WTC11 (cell line): Measurements from ENCODE around the gene ACSL1. TPM values are rescaled to one million over a fixed set of nuclear protein-coding genes. Genes with fewer than 3 reads are reported as not detected.

ENCODE experiments used
- ATAC-seq: fragments of 200-7000 bp; cut with Tn5 transposase; 2 replicates; pipeline ENCODE4 v1.10.0; 2021; ENCODE audit warnings: mild to moderate bottlenecking, moderate library complexity
- CTCF ChIA-PET: fragments of 300-600 bp; sonication (Branson Sonifier 250); formaldehyde crosslinking; loops from one replicate; lab custom pipeline; 2021; ENCODE audit warnings: antibody characterized with exemption; lab: Charles Lee
- POLR2A ChIA-PET: fragments of 350-600 bp; sonication (Branson Sonifier 250); formaldehyde crosslinking; loops from one replicate; lab custom pipeline; 2021; ENCODE audit warnings: antibody characterized with exemption; lab: Charles Lee
- DNase-seq: peaks from one replicate; pipeline ENCODE4 v3.0.0; 2021; ENCODE audit warnings: low spot score
- H3K27ac Mint-ChIP-seq: 2 replicates; pipeline ENCODE4 v1.8.0; 2021; ENCODE audit warnings: mixed read lengths
- H3K27me3 Mint-ChIP-seq: 2 replicates; pipeline ENCODE4 v1.8.0; 2021; ENCODE audit warnings: low read depth, mild to moderate bottlenecking, moderate library complexity, mixed read lengths
- H3K36me3 Mint-ChIP-seq: 2 replicates; pipeline ENCODE4 v1.8.0; 2021; ENCODE audit warnings: mixed read lengths
- H3K4me1 Mint-ChIP-seq: 2 replicates; pipeline ENCODE4 v1.8.0; 2022; ENCODE audit warnings: mixed read lengths
- H3K4me3 Mint-ChIP-seq: 2 replicates; pipeline ENCODE4 v1.8.0; 2021; ENCODE audit warnings: mild to moderate bottlenecking, moderate library complexity, mixed read lengths
- H3K9me3 Mint-ChIP-seq: 2 replicates; pipeline ENCODE4 v1.8.0; 2021; ENCODE audit warnings: mixed read lengths
- ATF3 ChIP-seq: sonication (generic); formaldehyde crosslinking; conservative IDR thresholded peaks from 2 replicates; pipeline ENCODE4 v1.8.1; 2022; ENCODE audit warnings: mild to moderate bottlenecking, missing genetic modification reagents
- ATF6 ChIP-seq: sonication (generic); formaldehyde crosslinking; IDR thresholded peaks from 2 replicates; pipeline ENCODE4 v1.8.1; 2023; ENCODE audit warnings: mild to moderate bottlenecking, missing genetic modification reagents
- FOXP1 ChIP-seq: sonication (generic); formaldehyde crosslinking; IDR thresholded peaks from 2 replicates; pipeline ENCODE4 v1.8.0; 2022; ENCODE audit warnings: missing genetic modification reagents, mild to moderate bottlenecking, moderate library complexity, borderline replicate concordance
- HMGA2 ChIP-seq: fragments of 250-450 bp; sonication (Bioruptor Pico); IDR thresholded peaks from 2 replicates; pipeline ENCODE4 v1.4.0; 2021; ENCODE audit warnings: mild to moderate bottlenecking, moderate library complexity
- MYBL2 ChIP-seq: sonication (generic); formaldehyde crosslinking; IDR thresholded peaks from 2 replicates; pipeline ENCODE4 v1.8.1; 2023; ENCODE audit warnings: mild to moderate bottlenecking, moderate library complexity, missing genetic modification reagents
- NFATC4 ChIP-seq: fragments of 250-450 bp; sonication (Bioruptor Pico); IDR thresholded peaks from 2 replicates; pipeline ENCODE4 v1.9.0; 2021; ENCODE audit warnings: mild to moderate bottlenecking
- NFE2L1 ChIP-seq: sonication (generic); formaldehyde crosslinking; IDR thresholded peaks from 2 replicates; pipeline ENCODE4 v1.8.1; 2023; ENCODE audit warnings: missing genetic modification reagents
- NR2C2 ChIP-seq: sonication (generic); formaldehyde crosslinking; IDR thresholded peaks from 2 replicates; pipeline ENCODE4 v1.8.0; 2022; ENCODE audit warnings: mild to moderate bottlenecking, missing genetic modification reagents
- RELA ChIP-seq: sonication (generic); formaldehyde crosslinking; IDR thresholded peaks from 2 replicates; pipeline ENCODE4 v1.8.1; 2022; ENCODE audit warnings: missing genetic modification reagents, mild to moderate bottlenecking, borderline replicate concordance
- SMAD3 ChIP-seq: sonication (generic); formaldehyde crosslinking; IDR thresholded peaks from 2 replicates; pipeline ENCODE4 v1.8.0; 2022; ENCODE audit warnings: missing genetic modification reagents, mild to moderate bottlenecking, borderline replicate concordance
- TCF7 ChIP-seq: sonication (generic); formaldehyde crosslinking; IDR thresholded peaks from 2 replicates; pipeline ENCODE4 v1.8.0; 2022; ENCODE audit warnings: mild to moderate bottlenecking, low read depth, missing genetic modification reagents, moderate library complexity
- TEAD4 ChIP-seq: sonication (generic); formaldehyde crosslinking; IDR thresholded peaks from 2 replicates; pipeline ENCODE4 v1.8.0; 2022; ENCODE audit warnings: mild to moderate bottlenecking, missing genetic modification reagents
- USF2 ChIP-seq: sonication (generic); formaldehyde crosslinking; IDR thresholded peaks from 2 replicates; pipeline ENCODE4 v1.8.1; 2023; ENCODE audit warnings: mild to moderate bottlenecking, missing genetic modification reagents, moderate library complexity
- total RNA-seq: library from RNA; stranded (reverse); gene quantifications from 3 replicates; pipeline ENCODE4 v1.2.3, GENCODE V29; 2021
- TF ChIP-seq, protein P1 (sequence below): sonication (generic); formaldehyde crosslinking; IDR thresholded peaks from 2 replicates; pipeline ENCODE4 v1.8.1; 2023; ENCODE audit warnings: mild to moderate bottlenecking, moderate library complexity, missing genetic modification reagents
- TF ChIP-seq, protein P2 (sequence below): sonication (generic); formaldehyde crosslinking; IDR thresholded peaks from 2 replicates; pipeline ENCODE4 v1.8.1; 2023; ENCODE audit warnings: mild to moderate bottlenecking, missing genetic modification reagents, borderline replicate concordance
- TF ChIP-seq, protein P3 (sequence below): sonication (generic); formaldehyde crosslinking; IDR thresholded peaks from 2 replicates; pipeline ENCODE4 v1.8.1; 2023; ENCODE audit warnings: mild to moderate bottlenecking, missing genetic modification reagents, moderate library complexity
- TF ChIP-seq, protein P4 (sequence below): sonication (generic); formaldehyde crosslinking; IDR thresholded peaks from 2 replicates; pipeline ENCODE4 v1.8.0; 2022; ENCODE audit warnings: mild to moderate bottlenecking, missing genetic modification reagents
- TF ChIP-seq, protein P5 (sequence below): sonication (generic); formaldehyde crosslinking; IDR thresholded peaks from 2 replicates; pipeline ENCODE4 v1.8.1; 2022; ENCODE audit warnings: low read depth, missing genetic modification reagents, borderline replicate concordance
- TF ChIP-seq, protein P6 (sequence below): sonication (generic); formaldehyde crosslinking; IDR thresholded peaks from 2 replicates; pipeline ENCODE4 v1.8.0; 2023; ENCODE audit warnings: mild to moderate bottlenecking, missing genetic modification reagents

The ACSL1 gene
- total RNA-seq, 1 experiment from 2014 or later, result 6.6 TPM

DNA sequence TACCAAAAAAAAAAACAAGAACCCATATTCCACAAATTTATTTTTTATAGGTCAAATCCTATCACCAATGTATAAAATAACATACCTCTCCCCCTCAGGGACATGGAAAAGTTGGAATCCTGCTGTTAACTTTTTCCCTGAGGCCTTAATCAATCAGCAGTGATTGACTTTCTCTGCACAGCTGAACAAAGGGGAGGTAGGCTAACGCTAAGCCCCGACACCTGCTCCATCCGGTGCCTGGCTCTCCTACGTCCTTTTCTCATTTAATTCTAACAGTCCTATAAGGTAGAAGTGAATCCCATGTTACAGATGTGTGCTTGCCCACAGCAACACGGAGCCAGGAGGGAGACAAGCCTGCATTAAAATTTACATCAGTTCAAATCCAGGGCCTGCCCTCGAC lies 94.7 kb downstream of the ACSL1 start:
- CTCF ChIA-PET, result no interaction called here
- no peak for DNase-seq
- Mint-ChIP-seq H3K36me3 (peaks cover 41% of the 10 kb centered on the region), H3K9me3 (no peaks in the 10 kb centered on the region), H3K4me1 (peaks cover 28% of the 10 kb centered on the region), H3K4me3 (no peak overlapping the region; the same call in 1 of the 2 replicates), H3K27me3 (no peaks in the 10 kb centered on the region), H3K27ac (no peak overlapping the region)
- TF ChIP-seq TCF7 (CRISPR knock-in tag), result no peak
- no peak for TF ChIP-seq NFATC4 (CRISPR knock-in tag)
- no peak for TF ChIP-seq USF2
- ATAC-seq, result no peak
- POLR2A ChIA-PET, result no interaction called here

DNA sequence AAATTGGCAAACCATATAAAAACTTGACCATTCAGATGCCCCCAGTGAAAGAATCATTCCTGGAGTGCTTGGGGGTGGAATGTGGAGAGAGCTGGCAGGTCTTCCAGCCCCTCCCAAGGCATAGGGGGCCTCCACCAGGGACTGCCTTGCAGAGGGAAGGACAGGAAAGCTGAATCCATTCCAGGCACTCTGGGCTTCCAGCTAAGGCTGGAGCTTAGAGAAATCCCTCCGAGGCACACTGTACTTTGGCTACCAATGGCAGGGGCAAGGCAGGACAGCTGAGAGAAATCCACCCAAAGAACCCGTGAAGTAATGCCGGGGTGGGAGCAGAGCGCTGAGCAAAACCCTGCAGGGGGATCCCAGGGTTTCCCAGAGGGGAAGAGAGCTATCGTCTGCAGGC lies 95.8 kb downstream of the ACSL1 start:
- H3K4me1 Mint-ChIP-seq, result peaks cover 23% of the 10 kb centered on the region
- no peak for DNase-seq
- POLR2A ChIA-PET, result no interaction called here
- no peaks in the 10 kb centered on the region for H3K9me3 Mint-ChIP-seq
- H3K36me3 Mint-ChIP-seq, result peaks cover 41% of the 10 kb centered on the region
- H3K27ac Mint-ChIP-seq, result no peak overlapping the region
- ATAC-seq, result no peak
- CTCF ChIA-PET, result no interaction called here
- no peak overlapping the region for H3K4me3 Mint-ChIP-seq
- H3K27me3 Mint-ChIP-seq, result no peaks in the 10 kb centered on the region
- TF ChIP-seq, protein P1, sequence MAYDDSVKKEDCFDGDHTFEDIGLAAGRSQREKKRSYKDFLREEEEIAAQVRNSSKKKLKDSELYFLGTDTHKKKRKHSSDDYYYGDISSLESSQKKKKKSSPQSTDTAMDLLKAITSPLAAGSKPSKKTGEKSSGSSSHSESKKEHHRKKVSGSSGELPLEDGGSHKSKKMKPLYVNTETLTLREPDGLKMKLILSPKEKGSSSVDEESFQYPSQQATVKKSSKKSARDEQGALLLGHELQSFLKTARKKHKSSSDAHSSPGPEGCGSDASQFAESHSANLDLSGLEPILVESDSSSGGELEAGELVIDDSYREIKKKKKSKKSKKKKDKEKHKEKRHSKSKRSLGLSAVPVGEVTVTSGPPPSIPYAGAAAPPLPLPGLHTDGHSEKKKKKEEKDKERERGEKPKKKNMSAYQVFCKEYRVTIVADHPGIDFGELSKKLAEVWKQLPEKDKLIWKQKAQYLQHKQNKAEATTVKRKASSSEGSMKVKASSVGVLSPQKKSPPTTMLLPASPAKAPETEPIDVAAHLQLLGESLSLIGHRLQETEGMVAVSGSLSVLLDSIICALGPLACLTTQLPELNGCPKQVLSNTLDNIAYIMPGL (CRISPR knock-in tag), result no peak
- TF ChIP-seq NR2C2 (no peak), ATF3 (no peak), ATF6 (CRISPR knock-in tag) (no peak), NFATC4 (CRISPR knock-in tag) (no peak), RELA (CRISPR knock-in tag) (no peak), NFE2L1 (CRISPR knock-in tag) (no peak), TEAD4 (no peak), MYBL2 (CRISPR knock-in tag) (no peak), HMGA2 (CRISPR knock-in tag) (no peak), FOXP1 (CRISPR knock-in tag) (no peak), SMAD3 (CRISPR knock-in tag) (no peak)
- TF ChIP-seq, protein P2, sequence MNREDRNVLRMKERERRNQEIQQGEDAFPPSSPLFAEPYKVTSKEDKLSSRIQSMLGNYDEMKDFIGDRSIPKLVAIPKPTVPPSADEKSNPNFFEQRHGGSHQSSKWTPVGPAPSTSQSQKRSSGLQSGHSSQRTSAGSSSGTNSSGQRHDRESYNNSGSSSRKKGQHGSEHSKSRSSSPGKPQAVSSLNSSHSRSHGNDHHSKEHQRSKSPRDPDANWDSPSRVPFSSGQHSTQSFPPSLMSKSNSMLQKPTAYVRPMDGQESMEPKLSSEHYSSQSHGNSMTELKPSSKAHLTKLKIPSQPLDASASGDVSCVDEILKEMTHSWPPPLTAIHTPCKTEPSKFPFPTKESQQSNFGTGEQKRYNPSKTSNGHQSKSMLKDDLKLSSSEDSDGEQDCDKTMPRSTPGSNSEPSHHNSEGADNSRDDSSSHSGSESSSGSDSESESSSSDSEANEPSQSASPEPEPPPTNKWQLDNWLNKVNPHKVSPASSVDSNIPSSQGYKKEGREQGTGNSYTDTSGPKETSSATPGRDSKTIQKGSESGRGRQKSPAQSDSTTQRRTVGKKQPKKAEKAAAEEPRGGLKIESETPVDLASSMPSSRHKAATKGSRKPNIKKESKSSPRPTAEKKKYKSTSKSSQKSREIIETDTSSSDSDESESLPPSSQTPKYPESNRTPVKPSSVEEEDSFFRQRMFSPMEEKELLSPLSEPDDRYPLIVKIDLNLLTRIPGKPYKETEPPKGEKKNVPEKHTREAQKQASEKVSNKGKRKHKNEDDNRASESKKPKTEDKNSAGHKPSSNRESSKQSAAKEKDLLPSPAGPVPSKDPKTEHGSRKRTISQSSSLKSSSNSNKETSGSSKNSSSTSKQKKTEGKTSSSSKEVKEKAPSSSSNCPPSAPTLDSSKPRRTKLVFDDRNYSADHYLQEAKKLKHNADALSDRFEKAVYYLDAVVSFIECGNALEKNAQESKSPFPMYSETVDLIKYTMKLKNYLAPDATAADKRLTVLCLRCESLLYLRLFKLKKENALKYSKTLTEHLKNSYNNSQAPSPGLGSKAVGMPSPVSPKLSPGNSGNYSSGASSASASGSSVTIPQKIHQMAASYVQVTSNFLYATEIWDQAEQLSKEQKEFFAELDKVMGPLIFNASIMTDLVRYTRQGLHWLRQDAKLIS (CRISPR knock-in tag), result no peak
- TF ChIP-seq, protein P3, sequence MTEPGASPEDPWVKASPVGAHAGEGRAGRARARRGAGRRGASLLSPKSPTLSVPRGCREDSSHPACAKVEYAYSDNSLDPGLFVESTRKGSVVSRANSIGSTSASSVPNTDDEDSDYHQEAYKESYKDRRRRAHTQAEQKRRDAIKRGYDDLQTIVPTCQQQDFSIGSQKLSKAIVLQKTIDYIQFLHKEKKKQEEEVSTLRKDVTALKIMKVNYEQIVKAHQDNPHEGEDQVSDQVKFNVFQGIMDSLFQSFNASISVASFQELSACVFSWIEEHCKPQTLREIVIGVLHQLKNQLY (CRISPR knock-in tag), result no peak
- TF ChIP-seq, protein P4, sequence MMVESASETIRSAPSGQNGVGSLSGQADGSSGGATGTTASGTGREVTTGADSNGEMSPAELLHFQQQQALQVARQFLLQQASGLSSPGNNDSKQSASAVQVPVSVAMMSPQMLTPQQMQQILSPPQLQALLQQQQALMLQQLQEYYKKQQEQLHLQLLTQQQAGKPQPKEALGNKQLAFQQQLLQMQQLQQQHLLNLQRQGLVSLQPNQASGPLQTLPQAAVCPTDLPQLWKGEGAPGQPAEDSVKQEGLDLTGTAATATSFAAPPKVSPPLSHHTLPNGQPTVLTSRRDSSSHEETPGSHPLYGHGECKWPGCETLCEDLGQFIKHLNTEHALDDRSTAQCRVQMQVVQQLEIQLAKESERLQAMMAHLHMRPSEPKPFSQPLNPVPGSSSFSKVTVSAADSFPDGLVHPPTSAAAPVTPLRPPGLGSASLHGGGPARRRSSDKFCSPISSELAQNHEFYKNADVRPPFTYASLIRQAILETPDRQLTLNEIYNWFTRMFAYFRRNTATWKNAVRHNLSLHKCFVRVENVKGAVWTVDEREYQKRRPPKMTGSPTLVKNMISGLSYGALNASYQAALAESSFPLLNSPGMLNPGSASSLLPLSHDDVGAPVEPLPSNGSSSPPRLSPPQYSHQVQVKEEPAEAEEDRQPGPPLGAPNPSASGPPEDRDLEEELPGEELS (CRISPR knock-in tag), result no peak
- TF ChIP-seq, protein P5, sequence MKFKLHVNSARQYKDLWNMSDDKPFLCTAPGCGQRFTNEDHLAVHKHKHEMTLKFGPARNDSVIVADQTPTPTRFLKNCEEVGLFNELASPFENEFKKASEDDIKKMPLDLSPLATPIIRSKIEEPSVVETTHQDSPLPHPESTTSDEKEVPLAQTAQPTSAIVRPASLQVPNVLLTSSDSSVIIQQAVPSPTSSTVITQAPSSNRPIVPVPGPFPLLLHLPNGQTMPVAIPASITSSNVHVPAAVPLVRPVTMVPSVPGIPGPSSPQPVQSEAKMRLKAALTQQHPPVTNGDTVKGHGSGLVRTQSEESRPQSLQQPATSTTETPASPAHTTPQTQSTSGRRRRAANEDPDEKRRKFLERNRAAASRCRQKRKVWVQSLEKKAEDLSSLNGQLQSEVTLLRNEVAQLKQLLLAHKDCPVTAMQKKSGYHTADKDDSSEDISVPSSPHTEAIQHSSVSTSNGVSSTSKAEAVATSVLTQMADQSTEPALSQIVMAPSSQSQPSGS (CRISPR knock-in tag), result no peak
- TF ChIP-seq, protein P6, sequence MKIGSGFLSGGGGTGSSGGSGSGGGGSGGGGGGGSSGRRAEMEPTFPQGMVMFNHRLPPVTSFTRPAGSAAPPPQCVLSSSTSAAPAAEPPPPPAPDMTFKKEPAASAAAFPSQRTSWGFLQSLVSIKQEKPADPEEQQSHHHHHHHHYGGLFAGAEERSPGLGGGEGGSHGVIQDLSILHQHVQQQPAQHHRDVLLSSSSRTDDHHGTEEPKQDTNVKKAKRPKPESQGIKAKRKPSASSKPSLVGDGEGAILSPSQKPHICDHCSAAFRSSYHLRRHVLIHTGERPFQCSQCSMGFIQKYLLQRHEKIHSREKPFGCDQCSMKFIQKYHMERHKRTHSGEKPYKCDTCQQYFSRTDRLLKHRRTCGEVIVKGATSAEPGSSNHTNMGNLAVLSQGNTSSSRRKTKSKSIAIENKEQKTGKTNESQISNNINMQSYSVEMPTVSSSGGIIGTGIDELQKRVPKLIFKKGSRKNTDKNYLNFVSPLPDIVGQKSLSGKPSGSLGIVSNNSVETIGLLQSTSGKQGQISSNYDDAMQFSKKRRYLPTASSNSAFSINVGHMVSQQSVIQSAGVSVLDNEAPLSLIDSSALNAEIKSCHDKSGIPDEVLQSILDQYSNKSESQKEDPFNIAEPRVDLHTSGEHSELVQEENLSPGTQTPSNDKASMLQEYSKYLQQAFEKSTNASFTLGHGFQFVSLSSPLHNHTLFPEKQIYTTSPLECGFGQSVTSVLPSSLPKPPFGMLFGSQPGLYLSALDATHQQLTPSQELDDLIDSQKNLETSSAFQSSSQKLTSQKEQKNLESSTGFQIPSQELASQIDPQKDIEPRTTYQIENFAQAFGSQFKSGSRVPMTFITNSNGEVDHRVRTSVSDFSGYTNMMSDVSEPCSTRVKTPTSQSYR (CRISPR knock-in tag), result no peak
